HG03571 (cell line): ENCODE results near the gene ING5.
"Not testable (repeated sequence)": the region's sequence is repeated elsewhere in the genome, so short reads cannot be mapped to it uniquely, and the experiment has no call there.

ENCODE experiments used
- ATAC-seq: cut with Tn5 transposase; IDR thresholded peaks from one replicate; pipeline ENCODE4 v1.9.1; 2021; ENCODE audit not compliant: unreplicated experiment

Gene ING5

DNA sequence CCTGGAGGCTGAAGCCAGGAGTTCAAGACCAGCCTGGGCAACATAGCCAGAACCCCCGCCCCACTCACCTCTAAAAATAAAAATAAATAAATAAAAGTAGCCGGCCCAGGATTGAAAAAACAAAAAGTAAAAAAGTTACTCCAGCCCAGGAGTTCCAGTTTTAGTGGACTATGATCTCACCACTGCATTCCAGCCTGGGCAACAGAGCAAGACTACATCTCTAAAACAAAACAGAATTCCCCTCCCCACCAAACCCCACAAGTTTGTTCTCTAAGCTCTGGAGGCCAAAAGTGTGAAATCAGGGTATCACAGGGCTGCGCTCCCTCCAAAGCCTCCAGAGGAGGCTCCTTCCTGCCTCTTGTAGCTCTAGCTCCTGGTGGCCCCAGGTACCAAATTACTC is 34.3 kb downstream of the ING5 start:
- ATAC-seq, result no peak

DNA sequence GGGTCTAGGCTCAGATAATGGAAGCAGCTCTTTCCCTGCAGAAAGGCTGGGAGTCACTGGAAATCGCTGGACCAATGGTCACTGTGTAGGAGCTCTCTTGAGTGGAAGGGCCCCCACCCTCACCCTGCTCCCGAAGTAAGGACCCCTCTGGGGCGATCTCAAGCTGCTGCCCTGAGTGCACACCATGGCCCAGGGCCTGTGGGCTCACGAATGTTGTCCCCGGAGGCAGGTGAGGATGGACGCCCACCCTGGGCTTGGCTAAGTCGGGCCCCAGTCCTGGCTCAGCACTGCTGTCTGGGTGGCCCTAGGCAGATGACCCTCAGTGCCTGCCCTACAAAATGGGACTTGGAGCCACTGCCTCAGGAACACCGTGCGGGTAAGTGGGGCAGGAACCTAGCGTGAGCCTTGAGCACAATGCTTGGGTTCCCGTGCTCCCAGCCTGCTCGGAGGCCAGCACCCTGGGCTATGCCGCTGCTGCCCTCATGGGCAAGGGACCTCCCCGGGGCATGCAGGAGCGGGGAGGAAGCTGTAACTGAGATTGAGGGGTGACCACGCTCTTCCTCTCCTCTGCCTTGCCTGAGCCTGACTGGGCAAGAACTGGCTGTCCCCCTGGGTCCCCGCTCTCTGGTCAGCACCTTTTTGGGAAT is 36.3 kb downstream of the ING5 start:
- ATAC-seq, result no peak

GRCh38 chr2:241739177-241739576 is 37.3 kb downstream of the ING5 start:
- ATAC-seq, result no peak

DNA sequence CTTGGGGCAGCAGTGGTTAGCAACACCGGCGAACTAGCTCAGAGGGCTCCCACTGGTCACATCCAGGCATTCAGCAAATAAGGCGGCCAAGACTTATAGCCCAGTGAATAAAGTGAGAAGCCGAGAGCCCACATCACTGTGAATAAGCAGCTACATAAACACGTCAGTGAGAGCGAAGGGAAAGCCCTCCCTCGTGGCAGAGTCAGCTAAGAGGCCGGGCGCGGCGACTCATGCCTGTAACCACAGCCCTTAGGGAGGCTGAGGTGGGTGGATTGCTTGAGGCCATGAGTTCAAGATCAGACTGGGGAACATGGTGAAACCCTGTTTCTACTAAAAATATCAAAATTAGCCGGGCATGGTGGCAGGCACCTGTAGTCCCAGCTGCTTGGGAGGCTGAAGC is 37.8 kb downstream of the ING5 start:
- no peak for ATAC-seq

- no peak for ATAC-seq
Measured at GRCh38 chr2:241741016-241741415, 39.2 kb downstream of the ING5 start.

DNA sequence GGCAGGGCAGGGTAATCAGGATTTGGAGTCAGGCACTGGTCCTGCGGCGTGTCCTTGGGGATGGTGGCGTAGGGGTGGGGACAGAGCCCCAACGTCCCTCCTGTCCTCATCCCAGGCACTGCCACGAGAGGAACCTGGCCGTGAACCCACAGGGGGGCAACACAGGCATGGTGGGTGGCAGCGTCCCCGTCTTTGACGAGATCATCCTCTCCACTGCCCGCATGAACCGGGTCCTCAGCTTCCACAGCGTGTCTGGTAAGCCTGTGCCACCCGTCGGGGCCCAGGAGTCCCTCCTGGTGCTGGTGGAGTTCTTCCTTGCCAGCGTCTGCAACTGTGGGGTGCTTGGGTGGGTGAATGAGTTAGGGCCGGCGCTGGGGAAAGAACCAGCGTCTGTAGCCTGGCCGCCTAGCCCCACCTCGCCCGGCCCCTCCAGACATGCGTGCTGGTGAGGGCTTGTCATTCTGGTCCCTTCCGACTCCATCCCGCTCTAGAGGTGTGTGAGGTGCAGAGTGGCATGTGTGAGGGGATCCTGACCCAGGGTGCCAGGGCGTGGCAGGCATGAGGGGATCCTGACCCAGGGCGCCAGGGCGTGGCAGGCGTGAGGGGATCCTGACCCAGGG is 40.6 kb downstream of the ING5 start:
- ATAC-seq, result no peak

DNA sequence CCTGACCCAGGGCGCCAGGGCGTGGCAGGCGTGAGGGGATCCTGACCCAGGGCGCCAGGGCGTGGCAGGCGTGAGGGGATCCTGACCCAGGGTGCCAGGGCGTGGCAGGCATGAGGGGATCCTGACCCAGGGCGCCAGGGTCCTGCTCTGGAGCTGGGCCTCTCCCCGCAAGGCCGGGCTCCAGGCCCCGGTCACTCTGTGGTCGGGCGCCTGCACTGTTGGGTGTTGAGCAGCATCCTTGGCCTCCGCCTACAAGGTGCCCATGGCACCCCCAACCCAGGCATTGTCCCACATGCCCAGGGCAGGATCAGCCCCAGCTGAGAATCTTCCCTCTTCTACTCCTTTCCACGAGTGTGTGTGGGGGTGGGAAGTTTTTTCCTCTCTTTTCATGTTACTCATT is 41.2 kb downstream of the ING5 start:
- not testable (repeated sequence) for ATAC-seq

DNA sequence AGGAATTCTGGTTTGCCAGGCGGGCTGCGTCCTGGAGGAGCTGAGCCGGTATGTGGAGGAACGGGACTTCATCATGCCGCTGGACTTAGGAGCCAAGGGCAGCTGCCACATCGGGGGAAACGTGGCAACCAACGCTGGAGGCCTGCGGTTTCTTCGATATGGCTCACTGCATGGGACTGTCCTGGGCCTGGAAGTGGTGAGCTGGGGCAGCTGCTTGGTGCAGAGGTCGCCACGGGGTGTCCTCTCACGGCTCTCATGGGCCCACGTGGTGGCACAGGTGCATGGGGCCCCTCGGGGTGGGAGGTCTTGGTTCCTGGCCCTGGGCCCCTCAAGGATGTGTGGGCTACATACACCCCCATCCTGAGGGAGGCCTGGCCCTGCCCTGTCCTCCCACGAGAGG is 41.8 kb downstream of the ING5 start:
- ATAC-seq, result no peak

- ATAC-seq, result no peak
Measured at GRCh38 chr2:241744028-241744754, 42.4 kb downstream of the ING5 start.

DNA sequence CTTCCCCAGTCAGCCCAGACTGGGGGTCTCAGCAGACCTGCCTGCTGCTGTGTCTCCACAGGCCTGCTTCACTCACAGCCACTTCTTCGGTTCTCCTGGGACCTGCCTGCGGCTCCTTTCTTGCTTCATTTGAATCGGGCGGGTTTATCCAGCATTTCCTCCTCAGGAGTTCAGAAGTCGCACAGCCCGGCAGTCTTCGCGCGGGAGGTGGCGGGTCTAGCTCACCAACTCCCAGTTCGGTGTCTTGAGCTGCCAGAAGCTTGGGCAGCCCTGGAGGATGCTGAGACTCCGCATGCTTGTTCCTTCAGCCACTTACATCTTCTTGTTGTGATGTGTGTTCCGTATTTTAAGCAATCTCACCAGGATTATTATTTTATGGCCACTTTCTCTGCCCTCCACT is 43.4 kb downstream of the ING5 start:
- ATAC-seq, result no peak

GRCh38 chr2:241746084-241746483 is 44.2 kb downstream of the ING5 start:
- ATAC-seq, result no peak

GRCh38 chr2:241748468-241749256 is 46.8 kb downstream of the ING5 start:
- ATAC-seq, result no peak

GRCh38 chr2:241750076-241750840 is 48.4 kb downstream of the ING5 start:
- ATAC-seq, result no peak

- ATAC-seq, result no peak
Measured at GRCh38 chr2:241751152-241751551, 49.3 kb downstream of the ING5 start.

DNA sequence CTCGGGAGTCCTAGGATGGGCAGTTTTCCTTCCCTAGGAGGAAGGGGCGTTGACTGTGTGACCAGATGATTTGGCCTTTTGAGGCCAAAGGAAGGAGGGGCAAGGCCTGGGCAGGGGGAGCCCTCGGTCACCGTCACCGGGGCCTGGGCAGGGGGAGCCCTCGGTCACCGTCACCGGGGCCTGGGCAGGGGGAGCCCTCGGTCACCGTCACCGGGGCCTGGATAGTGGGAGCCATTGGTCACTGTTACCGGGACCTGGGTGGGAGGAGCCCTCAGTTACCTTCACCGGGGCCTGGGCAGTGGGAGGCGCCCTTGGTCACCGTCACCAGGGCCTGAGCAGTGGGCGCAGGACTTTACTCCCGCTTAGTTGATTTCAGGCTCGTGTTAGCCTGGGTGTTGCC is 49.9 kb downstream of the ING5 start:
- ATAC-seq, result no peak

DNA sequence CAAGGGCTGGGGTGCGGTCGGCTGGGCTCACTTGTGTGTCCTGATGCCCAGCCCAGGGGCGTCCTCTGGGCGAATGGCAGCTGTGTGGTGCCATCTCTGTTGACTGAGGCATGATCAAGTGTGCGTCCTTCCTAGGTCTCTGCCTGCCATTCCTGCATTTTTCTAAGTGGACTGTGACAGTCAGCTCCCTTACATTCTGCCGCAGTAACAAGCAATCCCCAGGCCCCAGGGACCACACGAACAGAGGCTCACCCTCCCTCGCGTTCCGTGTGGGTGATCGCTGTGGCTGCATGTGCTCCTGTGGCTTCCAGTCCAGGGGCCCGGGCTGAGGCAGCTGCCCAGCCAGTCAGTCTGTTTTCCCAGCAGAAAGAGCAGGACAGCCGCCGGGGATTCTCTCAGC is 50.4 kb downstream of the ING5 start:
- ATAC-seq, result no peak

- ATAC-seq, result no peak
Measured at GRCh38 chr2:241752689-241753276, 50.9 kb downstream of the ING5 start.

DNA sequence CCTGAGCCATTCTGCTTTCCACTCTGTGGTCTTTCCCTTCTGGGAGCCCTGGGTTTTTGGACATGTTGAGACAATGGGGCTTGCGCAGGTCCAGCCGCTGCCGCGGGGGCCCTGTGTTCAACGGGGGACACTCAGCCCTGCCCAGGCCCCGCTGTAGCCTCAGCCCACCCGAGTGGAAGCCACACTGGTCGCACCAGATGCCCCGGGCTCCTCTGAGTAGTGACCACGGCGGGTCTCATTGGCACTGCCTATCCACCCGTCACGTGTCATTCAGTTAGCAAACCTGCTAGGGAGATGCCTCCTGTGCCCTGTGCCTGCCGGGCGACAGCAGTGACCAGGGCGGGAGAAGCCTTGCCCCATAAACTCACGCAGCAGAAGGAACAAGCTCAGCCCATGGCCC is 51.7 kb downstream of the ING5 start:
- ATAC-seq, result no peak

DNA sequence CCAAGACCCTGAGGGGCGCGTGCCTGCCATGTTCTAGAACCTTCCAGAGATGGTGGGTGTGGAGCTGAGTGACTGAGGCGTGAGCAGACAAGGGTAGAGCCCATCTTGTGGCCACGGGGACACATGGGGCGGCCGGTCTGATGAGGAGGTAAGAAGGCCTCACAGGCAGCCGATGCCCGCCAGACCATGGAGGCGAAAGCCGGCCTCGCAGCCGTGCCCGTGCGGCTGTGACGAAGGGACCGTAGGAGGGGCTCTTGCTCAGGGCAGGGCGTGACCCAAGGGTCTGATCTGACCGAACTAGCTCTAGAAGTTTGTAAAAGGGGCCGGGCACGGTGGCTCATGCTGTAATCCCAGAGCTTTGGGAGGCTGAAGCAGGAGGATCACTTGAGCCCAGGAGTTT is 52.2 kb downstream of the ING5 start:
- no peak for ATAC-seq

GRCh38 chr2:241755166-241755565 is 53.3 kb downstream of the ING5 start:
- ATAC-seq, result no peak

GRCh38 chr2:241755777-241756176 is 53.9 kb downstream of the ING5 start:
- no peak for ATAC-seq
